Stimulated activated CD4-positive, alpha-beta T cell treated with anti-CD3 and anti-CD28 coated beads, Interleukin-15, amount 100 ng/mL, for 1 hour (primary cell): Measurements from ENCODE around the gene OBP2A.
"Not testable (repeated sequence)": the region's sequence is repeated elsewhere in the genome, so short reads cannot be mapped to it uniquely, and the experiment has no call there.

Experiments used
- DNase-seq, 2 donors: peaks; one replicate each; pipeline ENCODE4 v3.0.0-alpha.2; 2020; ENCODE audit warnings: low read depth in 1 of 2, low spot score in 1 of 2

Gene OBP2A

GRCh38 chr9:135509458-135509857, 36.5 kb upstream of the OBP2A start:
- no peak for DNase-seq

DNA sequence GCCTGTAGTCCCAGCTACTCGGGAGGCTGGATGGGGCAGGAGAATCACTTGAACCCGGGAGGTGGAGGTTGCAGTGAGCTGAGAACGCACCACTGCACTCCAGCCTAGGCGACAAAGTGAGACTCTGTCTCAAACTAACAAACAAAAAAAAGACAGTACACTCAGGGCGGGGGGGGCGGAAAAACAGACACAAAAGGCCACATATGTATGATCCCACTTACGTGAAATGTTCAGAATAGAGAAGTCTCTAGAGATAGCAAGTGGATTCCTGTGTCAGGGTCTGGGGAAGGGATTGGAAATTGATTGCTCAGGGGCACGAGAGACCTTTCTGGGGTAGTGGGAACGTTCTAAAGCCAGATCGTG, 33.7 kb upstream of the OBP2A start:
- DNase-seq, result no peak

- no peak for DNase-seq
Observed at GRCh38 chr9:135512904-135513303, 33.0 kb upstream of the OBP2A start.

DNA sequence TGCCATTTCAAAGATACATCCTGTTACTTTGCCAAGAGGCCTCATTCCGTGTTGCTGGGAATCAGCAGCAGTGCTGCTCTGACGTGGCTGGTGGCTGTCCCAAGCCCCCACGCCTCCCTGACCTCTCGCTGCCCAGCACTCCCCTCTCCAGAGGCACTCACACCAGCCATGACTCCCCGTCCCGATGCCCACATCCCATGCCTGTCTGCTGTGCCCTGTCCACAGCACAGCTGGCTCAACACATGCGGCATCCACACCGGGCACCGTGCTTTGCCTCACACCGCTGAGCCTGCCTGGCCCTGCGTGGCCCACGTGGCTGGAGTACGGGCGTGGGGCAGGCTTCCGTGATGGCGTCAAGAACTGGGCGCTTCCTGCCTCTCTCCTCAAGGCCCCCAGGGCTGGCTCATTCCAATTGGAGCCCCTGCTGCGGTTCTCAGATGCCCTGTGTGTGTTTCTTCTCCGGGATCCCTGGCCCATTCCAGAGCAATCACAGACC, 32.5 kb upstream of the OBP2A start:
- no peak for DNase-seq

DNA sequence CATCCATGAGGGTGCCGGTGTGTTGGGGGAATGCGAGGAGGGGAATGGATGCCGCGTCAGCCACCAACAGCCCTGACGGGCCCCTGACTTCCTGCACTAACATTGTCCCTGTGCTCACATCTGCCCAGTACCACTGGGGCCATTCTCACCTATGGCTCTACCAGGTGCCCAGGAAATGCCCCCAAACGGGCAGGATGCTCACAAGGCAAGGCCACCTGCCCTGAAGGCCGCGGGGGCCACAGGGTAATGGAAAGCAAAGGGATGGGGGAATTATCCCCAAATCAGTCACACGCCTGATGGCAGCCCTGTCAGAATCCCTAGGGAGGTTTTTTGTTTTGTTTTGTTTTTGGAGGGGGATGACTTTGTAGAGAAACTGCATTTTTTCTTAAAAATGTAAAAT, 32.0 kb upstream of the OBP2A start:
- not testable (repeated sequence) for DNase-seq

DNA sequence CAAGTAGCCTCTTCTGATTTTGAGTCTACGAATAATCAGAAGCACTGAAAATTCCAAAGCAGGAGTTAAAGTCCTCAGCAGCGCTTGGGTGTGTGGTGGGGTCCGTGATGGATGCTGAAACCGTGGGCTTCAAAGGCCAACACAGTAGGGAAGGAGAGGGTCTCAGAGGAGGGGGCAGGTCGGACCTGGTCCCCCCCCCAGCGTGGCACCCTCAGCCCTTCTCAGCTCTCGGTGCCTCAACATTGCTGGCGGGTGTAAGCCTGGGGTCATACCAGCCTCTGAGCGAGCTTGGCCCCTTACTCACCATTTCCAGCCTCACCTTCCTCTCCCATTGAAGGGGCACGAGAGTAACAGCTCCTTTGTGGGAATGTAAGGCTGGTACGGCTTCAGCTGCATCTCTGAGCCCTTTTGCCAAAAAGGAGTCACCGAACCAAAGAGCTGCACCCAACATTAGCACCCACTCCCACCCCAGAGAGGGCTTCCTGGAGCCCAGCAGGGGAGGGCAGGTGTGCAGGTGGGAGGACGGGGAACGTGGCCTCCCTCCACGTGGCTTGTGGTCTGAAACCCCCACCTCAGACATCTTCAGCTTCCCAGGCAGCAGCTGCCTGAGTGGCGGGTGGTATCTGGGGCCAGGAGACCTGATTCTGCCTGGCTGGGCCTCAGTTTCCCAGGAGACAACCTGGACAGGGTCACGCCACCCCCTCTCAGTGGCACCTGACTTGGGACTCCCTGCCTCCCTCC, 31.4 kb upstream of the OBP2A start:
- no peak for DNase-seq

GRCh38 chr9:135515083-135515951, 30.6 kb upstream of the OBP2A start:
- DNase-seq, result no peak

- no peak for DNase-seq
Observed at GRCh38 chr9:135516132-135516860, 29.6 kb upstream of the OBP2A start.

DNA sequence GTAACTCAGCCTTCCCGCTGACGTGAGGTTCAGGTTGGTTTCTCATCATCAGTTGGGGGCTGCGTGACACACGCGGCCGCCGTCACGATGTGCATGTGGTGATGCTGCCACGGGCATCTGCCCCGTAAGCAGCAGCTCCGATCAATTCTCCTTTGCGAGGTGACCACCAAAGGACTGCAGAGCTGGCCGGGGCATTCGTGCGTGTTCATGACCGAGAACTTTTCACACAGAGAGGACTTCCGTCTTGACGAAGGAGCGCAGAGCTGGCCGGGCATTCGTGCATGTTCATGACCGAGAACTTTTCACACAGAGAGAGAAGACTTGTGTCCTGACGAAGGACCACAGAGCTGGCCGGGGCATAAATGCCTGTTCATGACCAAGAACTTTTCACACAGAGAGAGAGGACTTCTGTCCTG, 28.5 kb upstream of the OBP2A start:
- DNase-seq, result no peak

DNA sequence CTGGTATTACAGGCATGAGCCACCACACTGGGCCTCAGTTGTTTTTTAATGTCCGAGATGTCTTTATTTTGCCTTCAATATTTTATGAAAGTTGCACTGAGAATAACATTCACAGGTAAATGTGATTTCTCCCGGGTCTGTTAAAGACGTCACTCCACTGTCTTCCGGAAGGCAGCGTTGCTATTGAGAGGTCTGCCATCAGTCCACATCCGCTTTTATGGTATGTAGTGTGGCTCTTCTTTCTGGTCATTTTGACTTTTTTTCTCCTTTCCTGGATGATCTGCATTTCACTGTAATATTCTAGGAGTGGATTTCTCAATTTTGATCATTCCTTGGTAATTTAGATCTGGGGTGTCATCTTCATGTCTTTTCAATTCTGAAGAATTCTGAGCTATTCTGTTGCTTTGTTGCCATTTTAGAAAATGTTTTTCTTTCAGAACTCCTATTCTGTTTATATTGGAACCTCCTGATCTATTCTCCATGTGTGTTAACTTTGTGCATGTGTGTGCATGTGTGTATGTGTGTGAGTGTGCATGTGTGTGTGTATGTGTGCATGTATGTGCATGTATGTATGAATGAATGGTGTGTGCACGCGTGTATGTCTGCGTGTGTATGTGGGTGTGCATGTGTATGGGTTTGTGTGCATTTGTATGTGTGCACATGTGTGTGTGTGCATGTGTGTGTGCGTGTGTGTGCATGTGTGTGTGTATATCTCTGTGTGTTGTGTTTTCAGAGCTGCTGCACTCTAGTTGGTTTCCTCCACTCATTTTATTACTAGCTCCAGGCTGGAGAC, 26.6 kb upstream of the OBP2A start:
- no peak for DNase-seq

GRCh38 chr9:135520916-135521607, 24.9 kb upstream of the OBP2A start, which contains the start of gene LCN1:
LCN1 (plus strand) TSS chr9:135521440; CDS start chr9:135521498, 58 bp downstream.
- DNase-seq, result no peak

DNA sequence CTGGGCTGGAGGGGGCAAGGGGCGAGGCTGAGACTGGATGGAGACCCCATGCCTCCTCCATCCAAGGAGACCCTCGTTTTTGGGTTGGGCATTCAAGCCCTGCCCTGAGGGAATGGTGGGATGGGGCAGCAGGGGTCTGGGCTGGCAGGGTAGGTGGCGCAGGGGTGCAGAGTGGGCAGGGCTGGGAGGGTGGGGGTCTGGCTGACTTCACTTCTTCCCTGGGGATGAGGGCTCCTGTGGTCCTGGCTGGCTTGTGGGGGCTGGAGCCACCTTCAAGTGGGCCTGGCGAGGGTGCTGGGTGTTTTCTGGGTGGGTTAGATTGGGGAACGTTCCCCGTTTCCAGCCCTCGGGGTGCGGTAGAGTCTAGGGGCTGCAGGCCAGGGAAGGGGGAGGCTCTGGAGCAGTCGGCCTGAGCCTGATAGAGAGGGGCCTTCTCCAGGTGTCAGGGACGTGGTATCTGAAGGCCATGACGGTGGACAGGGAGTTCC, 24.3 kb upstream of the OBP2A start:
- no peak for DNase-seq

- DNase-seq, result no peak
Observed at GRCh38 chr9:135522137-135522877, 23.6 kb upstream of the OBP2A start.

DNA sequence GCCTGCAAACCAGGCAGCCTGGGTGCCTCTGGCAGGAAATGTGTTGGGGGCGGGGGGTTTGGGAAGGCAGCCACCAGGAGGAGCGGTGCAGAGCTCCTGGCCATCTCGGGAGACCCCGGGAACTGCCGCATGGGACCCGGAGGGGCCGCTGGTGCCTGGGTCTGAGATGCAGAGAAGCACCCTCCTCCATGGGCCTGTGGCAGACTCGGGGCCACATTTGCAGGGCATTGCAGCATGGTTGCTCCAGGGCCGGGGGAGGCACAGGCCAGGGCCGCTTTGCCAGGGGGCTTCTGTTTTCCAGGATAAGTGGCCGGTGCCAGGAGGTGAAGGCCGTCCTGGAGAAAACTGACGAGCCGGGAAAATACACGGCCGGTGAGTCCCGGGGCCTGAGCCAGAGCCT, 23.0 kb upstream of the OBP2A start:
- DNase-seq, result no peak

- no peak for DNase-seq
Observed at GRCh38 chr9:135523521-135524129, 22.3 kb upstream of the OBP2A start.

GRCh38 chr9:135524130-135524861, 21.6 kb upstream of the OBP2A start:
- no peak for DNase-seq

DNA sequence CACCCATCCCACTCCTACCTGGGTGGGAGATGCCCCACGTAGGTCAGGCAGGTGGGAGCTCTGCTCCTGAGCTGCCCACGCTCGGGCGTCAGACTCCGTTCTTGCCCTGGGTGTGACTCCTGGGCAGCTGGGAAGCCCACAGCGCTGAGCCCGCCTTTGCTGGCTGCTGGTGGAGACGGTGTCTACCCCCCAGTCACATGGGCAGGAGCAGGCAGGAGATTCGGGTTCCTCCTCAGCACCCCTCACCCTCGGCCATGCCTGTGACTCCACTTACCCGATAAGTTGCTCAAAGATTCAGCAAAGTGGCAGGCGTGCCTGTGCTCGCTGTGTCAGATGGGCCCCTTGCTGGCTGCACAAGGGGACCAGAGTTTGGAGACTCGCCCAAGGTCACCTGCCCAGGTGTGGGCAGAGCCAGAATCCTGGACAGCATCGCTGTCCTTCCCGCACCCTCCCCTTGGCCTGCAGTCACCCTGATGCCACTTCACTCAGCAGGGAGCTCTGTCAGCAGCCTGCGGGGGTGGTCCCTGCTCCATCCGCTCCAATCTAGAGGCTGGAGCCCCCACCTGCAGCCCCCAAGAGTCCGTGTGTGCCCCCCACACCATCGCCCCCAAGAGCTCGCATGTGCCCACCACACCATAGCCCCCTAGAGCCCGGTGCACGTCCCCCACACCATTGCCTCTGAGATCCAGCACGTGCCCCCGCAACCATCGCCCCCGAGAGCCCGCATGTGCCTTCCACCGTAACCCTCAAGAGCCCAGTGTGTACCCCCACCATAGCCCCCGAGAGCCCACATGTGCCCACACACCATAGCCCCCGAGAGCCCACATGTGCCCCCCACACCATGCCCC, 20.5 kb upstream of the OBP2A start:
- no peak for DNase-seq
